DMS79 treated with DMSO at 0.1 percent for 48 hours (cell line): ENCODE measurements around the gene IAH1.
"Not testable (repeated sequence)": the region's sequence is repeated elsewhere in the genome, so short reads cannot be mapped to it uniquely, and the experiment has no call there.

Source experiments
- DNase-seq: peaks from one replicate; lab custom pipeline; 2025; lab: John Stamatoyannopoulos, UW

Gene IAH1

GRCh38 chr2:9473308-9473984 lies 905 bp upstream of the IAH1 start:
- DNase-seq: no peak

- DNase-seq: no peak
Observed at GRCh38 chr2:9473985-9474360, 378 bp upstream of the IAH1 start.

- no peak for DNase-seq
Observed at GRCh38 chr2:9477914-9478313, 3.6 kb downstream of the IAH1 start.

GRCh38 chr2:9478526-9478925 lies 4.2 kb downstream of the IAH1 start:
- no peak for DNase-seq

GRCh38 chr2:9480157-9480556 lies 5.8 kb downstream of the IAH1 start:
- no peak for DNase-seq

- no peak for DNase-seq
Observed at GRCh38 chr2:9483107-9483506, 8.8 kb downstream of the IAH1 start.

- no peak for DNase-seq
Observed at GRCh38 chr2:9484533-9484932, 10.2 kb downstream of the IAH1 start.

GRCh38 chr2:9488583-9489547 lies 14.5 kb downstream of the IAH1 start:
- DNase-seq: no peak

GRCh38 chr2:9490789-9491188 lies 16.4 kb downstream of the IAH1 start:
- DNase-seq: no peak

- DNase-seq: no peak
Observed at GRCh38 chr2:9492927-9493326, 18.6 kb downstream of the IAH1 start.

GRCh38 chr2:9493478-9493877 lies 19.1 kb downstream of the IAH1 start:
- no peak for DNase-seq

GRCh38 chr2:9494081-9494480 lies 19.7 kb downstream of the IAH1 start:
- no peak for DNase-seq

GRCh38 chr2:9497017-9497416 lies 22.7 kb downstream of the IAH1 start:
- no peak for DNase-seq

- no peak for DNase-seq
Observed at GRCh38 chr2:9498210-9498609, 23.9 kb downstream of the IAH1 start.

- no peak for DNase-seq
Observed at GRCh38 chr2:9508931-9509330, 34.6 kb downstream of the IAH1 start.

GRCh38 chr2:9513946-9514345 lies 39.6 kb downstream of the IAH1 start:
- not testable (repeated sequence) for DNase-seq

- no peak for DNase-seq
Observed at GRCh38 chr2:9517118-9517782, 42.9 kb downstream of the IAH1 start.

GRCh38 chr2:9518163-9518562 lies 43.8 kb downstream of the IAH1 start:
- no peak for DNase-seq

GRCh38 chr2:9518780-9519179 lies 44.4 kb downstream of the IAH1 start:
- no peak for DNase-seq

- DNase-seq: no peak
Observed at GRCh38 chr2:9519250-9519649, 44.9 kb downstream of the IAH1 start.

GRCh38 chr2:9524291-9524690 lies 49.9 kb downstream of the IAH1 start:
- DNase-seq: no peak

- DNase-seq: no peak
Observed at GRCh38 chr2:9525266-9525665, 50.9 kb downstream of the IAH1 start.
